PC-3 (cell line): Measurements from ENCODE around the gene SLC16A13. TPM values are rescaled to one million over a fixed set of nuclear protein-coding genes. Genes with fewer than 3 reads are reported as not detected.
"Not testable (repeated sequence)": the region's sequence is repeated elsewhere in the genome, so short reads cannot be mapped to it uniquely, and the experiment has no call there.

Source experiments
- ATAC-seq: fragments of 200-7000 bp; cut with Tn5 transposase; 2 replicates; pipeline ENCODE4 v1.9.1; 2020; ENCODE audit warnings: mild to moderate bottlenecking, moderate library complexity
- BruUV-seq: library from RNA; stranded (reverse); fragments of 400-500 nt; replicated peaks from 2 replicates; lab custom pipeline; 2021; lab: Mats Ljungman, UMichigan
- CTCF ChIA-PET: fragments of 300-600 bp; sonication (Branson Sonifier 250); formaldehyde crosslinking; loops from one replicate; lab custom pipeline; 2022; ENCODE audit warnings: antibody characterized with exemption; lab: Charles Lee
- POLR2A ChIA-PET: fragments of 300-600 bp; sonication (Branson Sonifier 250); formaldehyde crosslinking; loops from one replicate; lab custom pipeline; 2022; ENCODE audit warnings: antibody characterized with exemption; ENCODE audit not compliant: unreplicated experiment; lab: Charles Lee
- DNase-seq: peaks from one replicate; pipeline ENCODE4 v3.0.0-alpha.2; 2015
- H2AFZ ChIP-seq: fragments of 300-600 bp; sonication (generic); 2 replicates; pipeline ENCODE4 v1.6.0; 2016; ENCODE audit warnings: antibody characterized with exemption, low read length
- H3F3A ChIP-seq: fragments of 300-600 bp; sonication (generic); one replicate; pipeline ENCODE4 v1.6.0; 2017; ENCODE audit warnings: antibody characterized with exemption, low read length, control low read depth, mild to moderate bottlenecking; ENCODE audit not compliant: unreplicated experiment
- H3K27ac ChIP-seq: fragments of 300-600 bp; sonication (generic); 2 replicates; pipeline ENCODE4 v1.5.1; 2016; ENCODE audit warnings: mild to moderate bottlenecking, low read length
- H3K27me3 ChIP-seq: fragments of 300-600 bp; sonication (generic); 2 replicates; pipeline ENCODE4 v1.6.1; 2016; ENCODE audit warnings: low read length, mixed read lengths
- H3K36me3 ChIP-seq: fragments of 300-600 bp; sonication (generic); 2 replicates; pipeline ENCODE4 v1.6.1; 2016; ENCODE audit warnings: low read depth, mixed run types, low read length, mixed read lengths
- H3K4me1 ChIP-seq: fragments of 300-600 bp; sonication (generic); 2 replicates; pipeline ENCODE4 v1.5.1; 2016; ENCODE audit warnings: low read length; ENCODE audit not compliant: insufficient read depth
- H3K4me2 ChIP-seq: fragments of 300-600 bp; sonication (generic); 2 replicates; pipeline ENCODE4 v1.6.0; 2016; ENCODE audit warnings: low read length
- H3K4me3 ChIP-seq: fragments of 300-600 bp; sonication (generic); 2 replicates; pipeline ENCODE4 v1.5.1; 2016; ENCODE audit warnings: mild to moderate bottlenecking, low read length, mixed read lengths
- H3K79me2 ChIP-seq: fragments of 300-600 bp; sonication (generic); 2 replicates; pipeline ENCODE4 v1.6.1; 2017; ENCODE audit warnings: low read length, mixed read lengths
- H3K9ac ChIP-seq: fragments of 300-600 bp; sonication (generic); 2 replicates; pipeline ENCODE4 v1.6.0; 2016; ENCODE audit warnings: mild to moderate bottlenecking, low read length
- H3K9me2 ChIP-seq: fragments of 300-600 bp; sonication (generic); replicated peaks from 2 replicates; pipeline ENCODE4 v1.6.1; 2016; ENCODE audit warnings: mixed run types, low read length, mixed read lengths
- H3K9me3 ChIP-seq: fragments of 300-600 bp; sonication (generic); 2 replicates; pipeline ENCODE4 v1.6.1; 2016; ENCODE audit warnings: low read length, mixed read lengths
- H4K20me1 ChIP-seq: fragments of 300-600 bp; sonication (generic); 2 replicates; pipeline ENCODE4 v1.6.1; 2016; ENCODE audit warnings: low read length, mixed read lengths
- EZH2 ChIP-seq: fragments of 300-600 bp; sonication (generic); IDR thresholded peaks from one replicate; pipeline ENCODE4 v1.6.1; 2017; ENCODE audit warnings: antibody characterized with exemption, mild to moderate bottlenecking, low read length; ENCODE audit not compliant: unreplicated experiment
- EZH2phosphoT487 ChIP-seq: fragments of 300-600 bp; sonication (generic); IDR thresholded peaks from 2 replicates; pipeline ENCODE4 v1.6.1; 2018; ENCODE audit warnings: mild to moderate bottlenecking, antibody characterized with exemption, low read length, borderline replicate concordance
- intact Hi-C: fragments of 100-400 bp; cut with micrococcal nuclease; formaldehyde crosslinking; loops from 2 replicates; pipeline ENCODE4 v1.9.0; 2023
- total RNA-seq: library from RNA; depleted of rRNA; stranded (reverse); fragments of >200 nt; gene quantifications from 2 replicates; pipeline ENCODE4 v1.2.3, GENCODE V29; 2014; rRNA removed
- TF ChIP-seq, protein P1 (sequence below): fragments of 300-600 bp; sonication (generic); conservative IDR thresholded peaks from 2 replicates; pipeline ENCODE4 v1.5.1; 2017; ENCODE audit warnings: antibody characterized with exemption, low read depth, mild to moderate bottlenecking, low read length

SLC16A13 gene
- total RNA-seq, 1 experiment from 2014 or later, result 0.62 TPM

- H3K27ac ChIP-seq, result no peak overlapping the region
- peaks cover 8% of the 10 kb centered on the region; the same call in 1 of the 2 replicates for H3K4me1 ChIP-seq
- no peaks in the 10 kb centered on the region for H3F3A ChIP-seq
- H3K27me3 ChIP-seq, result no peaks in the 10 kb centered on the region
- ChIA-PET POLR2A (no interaction called here), CTCF (no interaction called here)
- DNase-seq (no peak), ATAC-seq (no peak; the same call in 1 of the 2 replicates)
- no peaks in the 10 kb centered on the region for H3K9me2 ChIP-seq
- no peak overlapping the region for H2AFZ ChIP-seq
- H3K9ac ChIP-seq, result no peak overlapping the region
- H3K36me3 ChIP-seq, result no peaks in the 10 kb centered on the region
- H3K4me3 ChIP-seq, result no peak overlapping the region
- peak overlapping the region; percentile 19; the same call in 1 of the 2 replicates for H3K4me2 ChIP-seq
- H3K79me2 ChIP-seq, result no peaks in the 10 kb centered on the region
- no peaks in the 10 kb centered on the region for H4K20me1 ChIP-seq
- intact Hi-C loops, result no loop called here
- no TSS peak for BruUV-seq
- TF ChIP-seq EZH2phosphoT487, result no peak
- TF ChIP-seq EZH2, result no peak
- TF ChIP-seq, protein P1, sequence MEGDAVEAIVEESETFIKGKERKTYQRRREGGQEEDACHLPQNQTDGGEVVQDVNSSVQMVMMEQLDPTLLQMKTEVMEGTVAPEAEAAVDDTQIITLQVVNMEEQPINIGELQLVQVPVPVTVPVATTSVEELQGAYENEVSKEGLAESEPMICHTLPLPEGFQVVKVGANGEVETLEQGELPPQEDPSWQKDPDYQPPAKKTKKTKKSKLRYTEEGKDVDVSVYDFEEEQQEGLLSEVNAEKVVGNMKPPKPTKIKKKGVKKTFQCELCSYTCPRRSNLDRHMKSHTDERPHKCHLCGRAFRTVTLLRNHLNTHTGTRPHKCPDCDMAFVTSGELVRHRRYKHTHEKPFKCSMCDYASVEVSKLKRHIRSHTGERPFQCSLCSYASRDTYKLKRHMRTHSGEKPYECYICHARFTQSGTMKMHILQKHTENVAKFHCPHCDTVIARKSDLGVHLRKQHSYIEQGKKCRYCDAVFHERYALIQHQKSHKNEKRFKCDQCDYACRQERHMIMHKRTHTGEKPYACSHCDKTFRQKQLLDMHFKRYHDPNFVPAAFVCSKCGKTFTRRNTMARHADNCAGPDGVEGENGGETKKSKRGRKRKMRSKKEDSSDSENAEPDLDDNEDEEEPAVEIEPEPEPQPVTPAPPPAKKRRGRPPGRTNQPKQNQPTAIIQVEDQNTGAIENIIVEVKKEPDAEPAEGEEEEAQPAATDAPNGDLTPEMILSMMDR, result no peak
- no peaks in the 10 kb centered on the region for H3K9me3 ChIP-seq
Measured at GRCh38 chr17:7084088-7084487, 48.3 kb downstream of the SLC16A13 start.

GRCh38 chr17:7088442-7088841 is 52.6 kb downstream of the SLC16A13 start:
- H3K36me3 ChIP-seq, result not testable (repeated sequence)

GRCh38 chr17:7089570-7089969 is 53.8 kb downstream of the SLC16A13 start:
- H2AFZ ChIP-seq, H3K4me3 ChIP-seq, H3K4me2 ChIP-seq, ATAC-seq, H4K20me1 ChIP-seq, POLR2A ChIA-PET, H3K27ac ChIP-seq, H3K27me3 ChIP-seq, H3K9ac ChIP-seq, H3F3A ChIP-seq, H3K79me2 ChIP-seq, H3K9me3 ChIP-seq, H3K4me1 ChIP-seq, H3K9me2 ChIP-seq, BruUV-seq, H3K36me3 ChIP-seq, CTCF ChIA-PET, DNase-seq, intact Hi-C loops: not testable (repeated sequence)

More at GRCh38 chr17:7088442-7088841, 52.6 kb downstream of the SLC16A13 start:
- H3K79me2 ChIP-seq, CTCF ChIA-PET, H3K27ac ChIP-seq, H3K9ac ChIP-seq, H3K4me2 ChIP-seq, H2AFZ ChIP-seq, ATAC-seq, DNase-seq, H3F3A ChIP-seq, POLR2A ChIA-PET, H3K9me2 ChIP-seq, H3K9me3 ChIP-seq, H3K27me3 ChIP-seq, intact Hi-C loops, H3K4me1 ChIP-seq, H3K4me3 ChIP-seq, BruUV-seq, H4K20me1 ChIP-seq: not testable (repeated sequence)

Other genes with a start within 250 kb of the SLC16A13 start
- gene TEKT1, start 204.3 kb upstream of the SLC16A13 start, total RNA-seq, result not detected in 2 replicates
- gene ALOX12, start 40.0 kb upstream of the SLC16A13 start, total RNA-seq, result not detected in 2 replicates
- gene RNASEK, start 23.4 kb upstream of the SLC16A13 start, total RNA-seq, result 169 and 195 TPM in 2 replicates
- gene BCL6B, start 13.0 kb upstream of the SLC16A13 start, total RNA-seq, result 0.12 TPM in 1 of 2 replicates, not detected in the other
- gene SLC16A11, start 8.1 kb downstream of the SLC16A13 start, total RNA-seq, result 0.75 TPM in 1 of 2 replicates, not detected in the other
- not detected in 2 replicates for gene CLEC10A, start 44.2 kb downstream of the SLC16A13 start, total RNA-seq
- gene ASGR2, start 78.8 kb downstream of the SLC16A13 start, total RNA-seq, result not detected in 2 replicates
- gene ASGR1, start 143.4 kb downstream of the SLC16A13 start, total RNA-seq, result 0.95 and 2.2 TPM in 2 replicates
- gene DLG4, start 183.8 kb downstream of the SLC16A13 start, total RNA-seq, result 6.5 and 12.8 TPM in 2 replicates
- gene ACADVL, start 183.9 kb downstream of the SLC16A13 start, total RNA-seq, result 558 and 646 TPM in 2 replicates
- gene DVL2, start 198.5 kb downstream of the SLC16A13 start, total RNA-seq, result 36.9 and 65.7 TPM in 2 replicates
- 20.8 and 32.7 TPM in 2 replicates for gene PHF23, start 203.4 kb downstream of the SLC16A13 start, total RNA-seq
- 88.2 and 103 TPM in 2 replicates for gene GABARAP, start 206.4 kb downstream of the SLC16A13 start, total RNA-seq
- gene CTDNEP1, start 215.7 kb downstream of the SLC16A13 start, total RNA-seq, result 52.4 and 68.5 TPM in 2 replicates
- gene ELP5, start 216.2 kb downstream of the SLC16A13 start, total RNA-seq, result 60.5 and 67.5 TPM in 2 replicates
- 147 and 180 TPM in 2 replicates for gene CLDN7, start 226.5 kb downstream of the SLC16A13 start, total RNA-seq
- gene SLC2A4, start 245.7 kb downstream of the SLC16A13 start, total RNA-seq, result 0.29 TPM in 1 of 2 replicates, not detected in the other